Upper lobe of left lung (tissue), 6 donors: ENCODE results near the gene SPATA13. TPM values are rescaled to one million over a fixed set of nuclear protein-coding genes. Genes with fewer than 3 reads are reported as not detected.
A peak's percentile ranks its signal among the peaks of the same experiment; 100 is the strongest.

ENCODE experiments used
- ATAC-seq, 2 donors: fragments of 200-7000 bp; cut with Tn5 transposase; one replicate each; pipeline ENCODE4 v1.9.1; 2022; ENCODE audit warnings: mild to moderate bottlenecking in 2 of 2, moderate library complexity in 2 of 2; ENCODE audit not compliant: low FRiP score in 2 of 2
- DNase-seq, 2 donors: peaks; one replicate each; pipeline ENCODE4 v3.0.0-alpha.2; 2019 to 2020
- H3K27ac ChIP-seq, 4 donors: fragments of 200-600 bp; sonication (generic); one replicate each; pipeline ENCODE4 v1.5.1; 2016 to 2019
- H3K27me3 ChIP-seq, 4 donors: fragments of 200-600 bp; sonication (generic); one replicate each; pipeline ENCODE4 v1.5.1; 2017 to 2019
- H3K36me3 ChIP-seq, 4 donors: fragments of 200-600 bp; sonication (generic); one replicate each; pipeline ENCODE4 v1.5.1; 2016 to 2019
- H3K4me1 ChIP-seq, 4 donors: fragments of 200-600 bp; sonication (generic); one replicate each; pipeline ENCODE4 v1.5.1; 2018 to 2019
- H3K4me3 ChIP-seq, 4 donors: fragments of 200-600 bp; sonication (generic); one replicate each; pipeline ENCODE4 v1.5.1; 2017 to 2019; ENCODE audit warnings: mild to moderate bottlenecking in 2 of 4, moderate library complexity in 1 of 4
- H3K9me3 ChIP-seq, 4 donors: fragments of 200-600 bp; sonication (generic); one replicate each; pipeline ENCODE4 v1.5.1; 2018 to 2019
- EP300 ChIP-seq, 4 donors: sonication (generic); formaldehyde crosslinking; IDR thresholded peaks; one replicate each; pipeline ENCODE4 v1.5.1; 2017; ENCODE audit warnings: antibody characterized with exemption in 4 of 4, control low read depth in 2 of 4
- POLR2A ChIP-seq, 4 donors: fragments of 450-650 bp; IDR thresholded peaks; one replicate each; pipeline ENCODE4 v1.5.1; 2016 to 2017; ENCODE audit warnings: antibody characterized with exemption in 4 of 4, mild to moderate bottlenecking in 2 of 4
- POLR2AphosphoS5 ChIP-seq, 2 donors: sonication (generic); formaldehyde crosslinking; IDR thresholded peaks; one replicate each; pipeline ENCODE4 v1.5.1; 2017; ENCODE audit warnings: antibody characterized with exemption in 2 of 2
- WGBS, 2 donors: methylation state at CpG; one replicate each; pipeline ENCODE4 v1.1.5; 2017 to 2018; 5-methylcytosine and 5-hydroxymethylcytosine counted together
- total RNA-seq, 6 donors: library from RNA; depleted of rRNA in 4 of 6; stranded (reverse); fragments of >200 nt in 4 of 6; gene quantifications; one replicate each; pipeline versions ENCODE4 v1.1.0 to v1.2.1, GENCODE V29; 2016 to 2021
- TF ChIP-seq, protein P1 (sequence below), 6 experiments: fragments of 450-650 bp in 4 of 6; fragments of 200-600 bp in 2 of 6; sonication (generic) in 2 of 6; IDR thresholded peaks; one replicate each; pipeline ENCODE4 v1.5.1; 2016 to 2019; ENCODE audit warnings: antibody characterized with exemption in 6 of 6
- donor health status: DM: no; HTN: no; CAD: no; lungs with moderate emphysema.
- donor health status: DM: no; HTN: yes; CAD: no; lungs with severe emphysema.

SPATA13 gene
- total RNA-seq, 6 donors from 2014 or later, result 31.2 to 77.5 (median 49.2) TPM

DNA sequence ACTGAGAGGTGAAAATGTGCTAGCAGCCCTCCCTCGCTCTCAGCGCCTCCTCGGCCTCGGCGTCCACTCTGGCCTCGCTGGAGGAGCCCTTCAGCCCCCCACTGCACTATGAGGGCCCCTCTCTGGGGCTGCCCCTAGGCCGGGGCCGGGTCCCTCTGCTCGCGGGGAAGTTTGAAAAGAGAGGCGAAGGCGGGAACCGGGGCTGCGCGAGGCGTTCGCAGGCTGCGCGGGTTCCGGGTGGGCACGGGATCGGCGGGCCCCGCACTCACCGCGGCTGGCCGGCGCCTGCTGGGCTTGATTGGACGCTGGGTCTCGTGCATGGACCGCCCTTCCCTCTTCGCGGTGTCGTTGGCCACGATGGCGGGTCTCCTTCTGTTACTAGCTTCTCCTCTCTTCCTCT lies 178.2 kb downstream of the SPATA13 start:
- 92 to 98% methylated on average over 33 to 35 of the region's 36 CpGs for WGBS, 2 donors
- peak in 1 of 2 donors; percentile 75 for DNase-seq
- H3K36me3 ChIP-seq, result no peaks in the 10 kb centered on the region
- no peak overlapping the region for H3K27ac ChIP-seq
- H3K4me1 ChIP-seq, result no peaks in the 10 kb centered on the region
- no peak for ATAC-seq
- no peaks in the 10 kb centered on the region for H3K9me3 ChIP-seq
- no peaks in the 10 kb centered on the region for H3K27me3 ChIP-seq
- TF ChIP-seq, protein P1, sequence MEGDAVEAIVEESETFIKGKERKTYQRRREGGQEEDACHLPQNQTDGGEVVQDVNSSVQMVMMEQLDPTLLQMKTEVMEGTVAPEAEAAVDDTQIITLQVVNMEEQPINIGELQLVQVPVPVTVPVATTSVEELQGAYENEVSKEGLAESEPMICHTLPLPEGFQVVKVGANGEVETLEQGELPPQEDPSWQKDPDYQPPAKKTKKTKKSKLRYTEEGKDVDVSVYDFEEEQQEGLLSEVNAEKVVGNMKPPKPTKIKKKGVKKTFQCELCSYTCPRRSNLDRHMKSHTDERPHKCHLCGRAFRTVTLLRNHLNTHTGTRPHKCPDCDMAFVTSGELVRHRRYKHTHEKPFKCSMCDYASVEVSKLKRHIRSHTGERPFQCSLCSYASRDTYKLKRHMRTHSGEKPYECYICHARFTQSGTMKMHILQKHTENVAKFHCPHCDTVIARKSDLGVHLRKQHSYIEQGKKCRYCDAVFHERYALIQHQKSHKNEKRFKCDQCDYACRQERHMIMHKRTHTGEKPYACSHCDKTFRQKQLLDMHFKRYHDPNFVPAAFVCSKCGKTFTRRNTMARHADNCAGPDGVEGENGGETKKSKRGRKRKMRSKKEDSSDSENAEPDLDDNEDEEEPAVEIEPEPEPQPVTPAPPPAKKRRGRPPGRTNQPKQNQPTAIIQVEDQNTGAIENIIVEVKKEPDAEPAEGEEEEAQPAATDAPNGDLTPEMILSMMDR (IDR thresholded peaks at IDR 0.05), result no peak
- TF ChIP-seq EP300 (IDR thresholded peaks at IDR 0.05) (no peak), POLR2A (IDR thresholded peaks at IDR 0.05) (no peak)
- H3K4me3 ChIP-seq, result no peak overlapping the region

DNA sequence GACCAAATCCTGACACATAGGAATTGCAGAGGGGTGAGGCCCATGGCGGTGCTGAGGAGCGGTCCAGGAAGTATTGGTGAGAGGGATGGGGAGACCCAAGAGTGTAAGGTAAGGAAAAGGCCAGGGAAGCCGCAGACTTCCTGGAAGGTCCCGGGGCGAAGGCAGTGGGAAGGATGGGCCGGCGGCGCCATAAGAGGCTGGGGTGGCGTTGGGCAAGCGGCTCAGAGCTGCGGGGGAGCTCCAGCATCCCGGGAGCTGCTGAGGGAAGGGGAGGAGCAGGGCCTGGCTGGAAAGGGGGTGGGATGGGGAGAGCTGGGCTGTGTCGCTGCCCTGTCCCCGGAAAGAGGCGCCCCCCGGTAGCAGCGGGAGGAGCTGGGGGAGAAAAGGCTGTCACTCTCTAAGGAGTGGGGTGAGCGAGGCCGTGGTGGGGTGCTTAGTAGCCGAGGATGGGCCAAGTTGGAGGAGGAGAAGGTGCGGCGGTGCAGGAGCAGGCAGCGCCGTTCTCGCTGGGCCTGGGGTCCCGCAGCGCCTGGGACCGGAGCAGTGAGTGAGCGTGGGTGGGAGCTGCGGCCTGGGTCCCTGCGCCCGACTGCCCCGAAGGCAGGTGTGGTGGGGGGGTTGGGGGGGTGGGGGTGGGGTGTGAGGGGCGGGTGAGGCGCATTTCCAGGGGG lies 179.6 kb downstream of the SPATA13 start:
- no peak for ATAC-seq

DNA sequence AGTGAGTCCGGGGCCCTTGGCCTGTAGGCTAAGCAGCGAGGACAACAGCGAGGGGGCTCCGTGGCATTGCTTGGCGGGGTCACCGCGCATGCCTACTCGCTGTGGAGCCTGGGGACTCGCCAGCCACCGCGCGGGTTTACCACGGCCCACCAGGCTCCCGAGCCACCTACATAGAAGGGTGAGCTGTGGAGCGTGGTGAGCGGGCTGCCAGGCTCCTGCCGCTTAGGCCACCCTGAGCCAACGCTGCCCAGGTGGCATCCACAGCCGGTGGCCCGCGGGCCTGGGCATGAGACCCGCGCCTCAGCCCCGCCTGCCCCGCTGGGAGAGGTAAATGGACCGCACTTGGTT lies 180.1 kb downstream of the SPATA13 start:
- peak in 1 of 2 donors; percentile 73 for DNase-seq
- Histone ChIP-seq H3K9me3 (no peaks in the 10 kb centered on the region), H3K27me3 (no peaks in the 10 kb centered on the region), H3K36me3 (no peaks in the 10 kb centered on the region), H3K4me3 (no peak overlapping the region), H3K4me1 (no peaks in the 10 kb centered on the region), H3K27ac (no peak overlapping the region)
- ATAC-seq, result peak in 1 of 2 donors; percentile 37
- WGBS, 2 donors, result 81 to 92% methylated on average over 22 of the region's 26 CpGs
- TF ChIP-seq POLR2AphosphoS5 (IDR thresholded peaks at IDR 0.05) (no peak), EP300 (IDR thresholded peaks at IDR 0.05) (no peak), POLR2A (IDR thresholded peaks at IDR 0.05) (no peak)
- TF ChIP-seq, protein P1 (IDR thresholded peaks at IDR 0.05), result no peak

More for the DNA sequence above, 179.6 kb downstream of the SPATA13 start:
- no peaks in the 10 kb centered on the region for H3K27me3 ChIP-seq
- no peak for TF ChIP-seq POLR2A (IDR thresholded peaks at IDR 0.05)
- TF ChIP-seq, protein P1 (IDR thresholded peaks at IDR 0.05), result no peak
- TF ChIP-seq POLR2AphosphoS5 (IDR thresholded peaks at IDR 0.05), result no peak
- TF ChIP-seq EP300 (IDR thresholded peaks at IDR 0.05), result no peak
- no peak overlapping the region for H3K27ac ChIP-seq
- 77 to 81% methylated on average over 34 of the region's 35 CpGs for WGBS, 2 donors
- DNase-seq, result peak in 1 of 2 donors; percentile 59
- H3K9me3 ChIP-seq, result no peaks in the 10 kb centered on the region
- no peak overlapping the region for H3K4me3 ChIP-seq
- H3K36me3 ChIP-seq, result no peaks in the 10 kb centered on the region
- no peaks in the 10 kb centered on the region for H3K4me1 ChIP-seq

DNA sequence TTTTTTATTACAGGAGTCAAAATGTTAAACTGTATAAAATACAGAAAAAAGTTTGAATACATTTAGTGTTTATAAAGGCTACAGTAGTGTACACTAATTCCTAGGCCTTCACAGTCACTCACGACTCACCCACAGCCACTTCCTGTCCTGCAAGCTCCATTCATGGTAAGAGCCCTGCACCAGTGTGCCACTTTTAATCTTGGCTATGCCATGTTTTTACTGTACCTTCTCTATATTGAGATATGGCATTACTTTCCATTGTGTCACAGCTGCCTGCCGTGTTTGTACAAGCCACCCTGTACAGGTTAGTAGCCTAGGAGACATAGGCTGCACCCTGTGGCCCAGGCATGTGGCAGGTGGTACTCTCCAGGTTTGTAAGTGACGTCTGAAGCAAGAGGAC lies 180.9 kb downstream of the SPATA13 start:
- Histone ChIP-seq H3K4me1 (no peaks in the 10 kb centered on the region), H3K27ac (no peak overlapping the region), H3K9me3 (no peaks in the 10 kb centered on the region), H3K4me3 (no peak overlapping the region), H3K27me3 (no peaks in the 10 kb centered on the region), H3K36me3 (no peaks in the 10 kb centered on the region)
- whole genome bisulfite sequencing, 2 donors, result 72% methylated on average over 3 of the region's 3 CpGs
- DNase-seq, result no peak
- TF ChIP-seq, protein P1 (IDR thresholded peaks at IDR 0.05), result no peak
- no peak for TF ChIP-seq POLR2AphosphoS5 (IDR thresholded peaks at IDR 0.05)
- no peak for TF ChIP-seq POLR2A (IDR thresholded peaks at IDR 0.05)
- TF ChIP-seq EP300 (IDR thresholded peaks at IDR 0.05), result no peak
- no peak for ATAC-seq

DNA sequence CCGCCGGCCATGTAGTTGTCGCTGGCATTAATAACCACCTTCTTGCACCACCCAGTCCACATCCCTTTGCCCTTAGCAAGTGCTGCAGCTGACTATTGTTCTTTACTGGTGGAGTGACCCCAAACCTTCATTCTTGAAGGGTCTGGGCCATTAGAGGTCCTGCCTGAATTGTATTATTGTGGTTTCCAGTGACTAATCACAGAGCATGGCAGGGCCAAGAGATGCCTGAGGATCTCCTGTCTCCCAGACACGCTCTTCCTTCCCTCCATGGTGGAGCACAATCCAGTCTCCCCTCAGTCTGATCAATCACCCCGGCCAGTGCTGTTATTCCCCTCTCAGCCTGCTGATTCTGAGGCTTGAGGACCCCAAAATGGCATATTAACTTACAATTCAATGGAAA lies 187.9 kb downstream of the SPATA13 start:
- no peak for ATAC-seq
- Histone ChIP-seq H3K4me1 (peaks cover 0 to 6% (median 0%) of the 10 kb centered on the region in 4 donors), H3K27me3 (no peaks in the 10 kb centered on the region), H3K9me3 (no peaks in the 10 kb centered on the region), H3K36me3 (no peaks in the 10 kb centered on the region), H3K4me3 (no peak overlapping the region), H3K27ac (peak overlapping the region in 3 of 4 donors; percentile 11 to 62 (median 31))
- WGBS, 2 donors, result 74 to 81% methylated on average over 5 of the region's 5 CpGs
- no peak for DNase-seq
- TF ChIP-seq POLR2A (IDR thresholded peaks at IDR 0.05) (no peak), POLR2AphosphoS5 (IDR thresholded peaks at IDR 0.05) (no peak), EP300 (IDR thresholded peaks at IDR 0.05) (no peak)
- TF ChIP-seq, protein P1 (IDR thresholded peaks at IDR 0.05), result no peak
